ENCODE results near the gene PSRC1. TPM values are rescaled to one million over a fixed set of nuclear protein-coding genes. Genes with fewer than 3 reads are reported as not detected.

PSRC1 gene
- total RNA-seq, 2 donors from 2014 or later: 38.5 to 72.7 TPM

DNA sequence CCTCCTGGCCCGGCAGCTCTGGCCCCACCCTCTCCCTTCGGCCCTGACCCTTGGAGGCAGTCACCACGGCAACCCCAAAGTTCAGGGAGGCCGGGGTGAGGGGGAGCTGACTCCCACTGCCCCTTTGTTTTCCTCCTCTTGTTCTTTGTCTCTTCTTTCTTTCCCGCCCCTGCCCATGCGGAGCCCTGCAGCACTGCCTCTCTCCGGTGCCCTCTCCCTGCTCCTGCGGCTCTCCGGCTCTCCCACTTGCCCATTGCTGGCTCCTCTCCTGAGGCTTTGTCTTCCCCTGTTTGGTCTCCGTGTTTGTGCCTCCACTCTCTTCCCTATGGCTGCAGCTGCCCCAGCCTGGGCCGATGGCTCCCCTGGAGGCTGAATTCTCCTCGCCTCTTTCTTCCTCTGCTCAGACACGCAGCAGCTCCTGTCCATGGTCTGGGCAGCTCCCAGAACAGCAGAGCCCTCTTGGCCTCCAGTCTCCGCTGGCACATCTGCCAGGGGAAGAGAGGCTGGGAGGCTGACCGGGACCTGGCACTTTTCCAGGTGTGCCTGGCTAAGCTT, 27.8 kb downstream of the PSRC1 start:
- H3K9ac ChIP-seq (ENCODE audit: extremely low read depth, low read length, poor library complexity, severe bottlenecking): no peak overlapping the region
- WGBS, 2 experiments (ENCODE audit: insufficient coverage in 1 of 2, insufficient read length in 1 of 2): 62 to 74% methylated on average over 10 to 15 of the region's 15 CpGs
- H3K36me3 ChIP-seq (ENCODE audit: control insufficient read depth, insufficient read depth, low read length): no peaks in the 10 kb centered on the region
- no peak overlapping the region for H3K27ac Mint-ChIP-seq
- H3K9me3 Mint-ChIP-seq: no peaks in the 10 kb centered on the region
- H3K36me3 Mint-ChIP-seq (ENCODE audit: low read depth): peaks cover 3% of the 10 kb centered on the region
- H3K9me3 ChIP-seq (ENCODE audit: control insufficient read depth, low read length): no peaks in the 10 kb centered on the region
- H3K4me3 Mint-ChIP-seq: no peak overlapping the region
- H3K27me3 ChIP-seq (ENCODE audit: control insufficient read depth, insufficient read depth, low read length, poor library complexity, severe bottlenecking): peaks cover 15% of the 10 kb centered on the region
- TF ChIP-seq, protein P1, sequence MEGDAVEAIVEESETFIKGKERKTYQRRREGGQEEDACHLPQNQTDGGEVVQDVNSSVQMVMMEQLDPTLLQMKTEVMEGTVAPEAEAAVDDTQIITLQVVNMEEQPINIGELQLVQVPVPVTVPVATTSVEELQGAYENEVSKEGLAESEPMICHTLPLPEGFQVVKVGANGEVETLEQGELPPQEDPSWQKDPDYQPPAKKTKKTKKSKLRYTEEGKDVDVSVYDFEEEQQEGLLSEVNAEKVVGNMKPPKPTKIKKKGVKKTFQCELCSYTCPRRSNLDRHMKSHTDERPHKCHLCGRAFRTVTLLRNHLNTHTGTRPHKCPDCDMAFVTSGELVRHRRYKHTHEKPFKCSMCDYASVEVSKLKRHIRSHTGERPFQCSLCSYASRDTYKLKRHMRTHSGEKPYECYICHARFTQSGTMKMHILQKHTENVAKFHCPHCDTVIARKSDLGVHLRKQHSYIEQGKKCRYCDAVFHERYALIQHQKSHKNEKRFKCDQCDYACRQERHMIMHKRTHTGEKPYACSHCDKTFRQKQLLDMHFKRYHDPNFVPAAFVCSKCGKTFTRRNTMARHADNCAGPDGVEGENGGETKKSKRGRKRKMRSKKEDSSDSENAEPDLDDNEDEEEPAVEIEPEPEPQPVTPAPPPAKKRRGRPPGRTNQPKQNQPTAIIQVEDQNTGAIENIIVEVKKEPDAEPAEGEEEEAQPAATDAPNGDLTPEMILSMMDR (conservative IDR thresholded peaks at IDR 0.05): peak; percentile 26
- peak overlapping the region; percentile 97 for H3K27ac ChIP-seq (ENCODE audit: low read depth, low read length)
- H3K27me3 Mint-ChIP-seq (ENCODE audit: insufficient read depth): peaks cover 23% of the 10 kb centered on the region
- peaks cover 15% of the 10 kb centered on the region for H3K4me1 Mint-ChIP-seq
- DNase-seq: peak; percentile 71
- peaks cover 15% of the 10 kb centered on the region for H3K4me1 ChIP-seq (ENCODE audit: control insufficient read depth, insufficient read depth, low read length)
- no peak overlapping the region for H3K4me3 ChIP-seq (ENCODE audit: low read length)

DNA sequence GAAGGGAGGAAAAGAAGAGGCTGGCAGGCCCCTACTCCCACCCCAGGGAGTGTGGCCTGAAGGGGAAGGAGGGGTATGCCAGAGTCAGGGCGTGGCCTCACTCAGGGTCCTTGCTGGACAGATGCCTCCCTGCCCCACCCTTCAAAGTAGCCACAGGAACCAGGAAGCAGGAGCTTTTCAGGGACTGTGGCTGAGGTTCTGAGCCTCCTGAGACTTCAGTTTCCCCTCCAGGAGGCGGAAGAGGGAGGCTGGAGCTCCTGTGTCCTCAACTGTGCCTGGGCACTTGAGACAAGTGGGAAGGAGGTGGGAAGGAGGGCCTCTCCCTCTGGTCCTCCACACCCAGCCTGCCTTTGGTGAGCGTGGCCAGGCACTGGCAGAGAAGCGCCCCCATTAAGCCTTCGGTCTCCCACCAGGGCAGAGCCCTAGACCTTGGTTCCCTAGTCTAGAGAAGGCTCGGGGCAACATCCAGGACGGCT, 28.3 kb downstream of the PSRC1 start:
- Histone ChIP-seq H3K27me3 (ENCODE audit: control insufficient read depth, insufficient read depth, low read length, poor library complexity, severe bottlenecking) (peaks cover 18% of the 10 kb centered on the region), H3K9me3 (ENCODE audit: control insufficient read depth, low read length) (no peaks in the 10 kb centered on the region), H3K9ac (ENCODE audit: extremely low read depth, low read length, poor library complexity, severe bottlenecking) (no peak overlapping the region), H3K4me1 (ENCODE audit: control insufficient read depth, insufficient read depth, low read length) (peaks cover 15% of the 10 kb centered on the region), H3K36me3 (ENCODE audit: control insufficient read depth, insufficient read depth, low read length) (no peaks in the 10 kb centered on the region), H3K27ac (ENCODE audit: low read depth, low read length) (peak overlapping the region; percentile 97), H3K4me3 (ENCODE audit: low read length) (no peak overlapping the region)
- Mint-ChIP-seq H3K27me3 (ENCODE audit: insufficient read depth) (peaks cover 25% of the 10 kb centered on the region), H3K9me3 (no peaks in the 10 kb centered on the region), H3K27ac (no peak overlapping the region), H3K4me3 (no peak overlapping the region), H3K4me1 (peaks cover 12% of the 10 kb centered on the region), H3K36me3 (ENCODE audit: low read depth) (peaks cover 3% of the 10 kb centered on the region)
- 85 to 88% methylated on average over 4 to 7 of the region's 7 CpGs for WGBS, 2 experiments (ENCODE audit: insufficient coverage in 1 of 2, insufficient read length in 1 of 2)
- TF ChIP-seq, protein P1 (conservative IDR thresholded peaks at IDR 0.05): no peak
- no peak for DNase-seq

DNA sequence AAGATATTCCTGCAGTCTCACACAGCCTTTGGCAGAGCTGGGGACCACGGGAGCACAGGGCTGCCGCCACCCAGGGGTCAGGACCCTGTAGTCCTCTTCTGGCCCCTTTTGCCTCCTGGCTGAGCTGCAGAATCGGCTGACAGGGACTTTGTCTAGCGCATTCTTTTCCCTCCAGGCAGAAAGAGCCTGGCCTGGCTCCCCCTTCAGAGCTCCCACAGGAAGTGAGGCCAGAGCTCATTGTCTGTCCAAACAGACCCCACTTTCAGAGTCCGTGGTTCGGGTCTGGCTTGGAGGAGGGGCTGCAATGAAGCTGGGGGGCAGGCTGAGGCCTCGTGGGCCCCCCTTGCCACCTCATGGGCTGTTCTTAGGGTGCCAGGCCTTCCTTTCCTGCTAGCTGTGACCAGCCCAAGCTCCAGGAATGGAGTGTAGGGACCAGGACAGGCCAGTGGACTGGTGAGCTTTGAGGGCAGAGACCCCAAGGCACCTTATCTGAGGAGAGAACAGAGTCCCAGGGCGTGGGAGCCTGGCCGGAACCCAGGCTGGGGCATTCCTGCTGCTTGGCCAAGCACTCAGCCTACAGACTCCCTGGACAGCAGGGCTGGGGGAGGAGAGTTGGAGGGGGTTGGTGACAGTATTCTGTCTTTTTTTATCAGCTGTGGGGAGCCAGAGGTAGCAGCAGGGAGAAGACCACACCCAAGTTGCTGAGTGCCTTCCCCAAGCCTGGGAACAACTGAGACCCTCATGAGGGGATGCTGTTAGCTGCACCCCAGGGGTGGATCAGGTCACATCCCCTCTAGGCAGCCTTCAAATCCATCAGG, 28.9 kb downstream of the PSRC1 start:
- H3K27ac ChIP-seq (ENCODE audit: low read depth, low read length): peak overlapping the region; percentile 97
- peaks cover 15% of the 10 kb centered on the region for H3K4me1 ChIP-seq (ENCODE audit: control insufficient read depth, insufficient read depth, low read length)
- WGBS, 2 experiments (ENCODE audit: insufficient coverage in 1 of 2, insufficient read length in 1 of 2): 31 to 61% methylated on average over 6 to 9 of the region's 9 CpGs

More for the DNA sequence above, 28.9 kb downstream of the PSRC1 start:
- Histone ChIP-seq H3K9me3 (ENCODE audit: control insufficient read depth, low read length) (no peaks in the 10 kb centered on the region), H3K27me3 (ENCODE audit: control insufficient read depth, insufficient read depth, low read length, poor library complexity, severe bottlenecking) (peaks cover 18% of the 10 kb centered on the region), H3K36me3 (ENCODE audit: control insufficient read depth, insufficient read depth, low read length) (no peaks in the 10 kb centered on the region), H3K9ac (ENCODE audit: extremely low read depth, low read length, poor library complexity, severe bottlenecking) (no peak overlapping the region), H3K4me3 (ENCODE audit: low read length) (no peak overlapping the region)
- Mint-ChIP-seq H3K4me1 (peaks cover 15% of the 10 kb centered on the region), H3K27me3 (ENCODE audit: insufficient read depth) (peaks cover 25% of the 10 kb centered on the region), H3K27ac (peak overlapping the region; percentile 52), H3K36me3 (ENCODE audit: low read depth) (no peaks in the 10 kb centered on the region), H3K4me3 (no peak overlapping the region), H3K9me3 (no peaks in the 10 kb centered on the region)
- DNase-seq: peak; percentile 80
- TF ChIP-seq, protein P1 (conservative IDR thresholded peaks at IDR 0.05): peak; percentile 28

Data from endodermal cell (in vitro differentiated cells).